Measurements from ENCODE around the gene LRRC39.

Gene LRRC39

GRCh38 chr1:100147875-100148274 lies 30.2 kb downstream of the LRRC39 start:
- no peaks in the 10 kb centered on the region for H4K20me1 ChIP-seq (ENCODE audit: insufficient read depth, low read length)
- H3K27ac ChIP-seq (ENCODE audit: low read depth, low read length, poor library complexity, severe bottlenecking), result no peak overlapping the region
- H3K4me3 ChIP-seq (ENCODE audit: low read depth, low read length, poor library complexity, severe bottlenecking), result no peak overlapping the region
- TF ChIP-seq, protein P1, sequence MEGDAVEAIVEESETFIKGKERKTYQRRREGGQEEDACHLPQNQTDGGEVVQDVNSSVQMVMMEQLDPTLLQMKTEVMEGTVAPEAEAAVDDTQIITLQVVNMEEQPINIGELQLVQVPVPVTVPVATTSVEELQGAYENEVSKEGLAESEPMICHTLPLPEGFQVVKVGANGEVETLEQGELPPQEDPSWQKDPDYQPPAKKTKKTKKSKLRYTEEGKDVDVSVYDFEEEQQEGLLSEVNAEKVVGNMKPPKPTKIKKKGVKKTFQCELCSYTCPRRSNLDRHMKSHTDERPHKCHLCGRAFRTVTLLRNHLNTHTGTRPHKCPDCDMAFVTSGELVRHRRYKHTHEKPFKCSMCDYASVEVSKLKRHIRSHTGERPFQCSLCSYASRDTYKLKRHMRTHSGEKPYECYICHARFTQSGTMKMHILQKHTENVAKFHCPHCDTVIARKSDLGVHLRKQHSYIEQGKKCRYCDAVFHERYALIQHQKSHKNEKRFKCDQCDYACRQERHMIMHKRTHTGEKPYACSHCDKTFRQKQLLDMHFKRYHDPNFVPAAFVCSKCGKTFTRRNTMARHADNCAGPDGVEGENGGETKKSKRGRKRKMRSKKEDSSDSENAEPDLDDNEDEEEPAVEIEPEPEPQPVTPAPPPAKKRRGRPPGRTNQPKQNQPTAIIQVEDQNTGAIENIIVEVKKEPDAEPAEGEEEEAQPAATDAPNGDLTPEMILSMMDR (IDR thresholded peaks at IDR 0.05; ENCODE audit: low read length), result no peak
- no peak for TF ChIP-seq EZH2 (IDR thresholded peaks at IDR 0.05; ENCODE audit: borderline replicate concordance, low read length)
- no peak overlapping the region for H3K9ac ChIP-seq (ENCODE audit: low read length)
- no peaks in the 10 kb centered on the region for H3K79me2 ChIP-seq (ENCODE audit: insufficient read depth, low read length)
- no peaks in the 10 kb centered on the region for H3K9me2 ChIP-seq (ENCODE audit: low read depth, low read length)
- H3K36me3 ChIP-seq (ENCODE audit: insufficient read depth, low read length), result peaks cover 68% of the 10 kb centered on the region
- H3K27me3 ChIP-seq (ENCODE audit: insufficient read depth, low read length), result no peaks in the 10 kb centered on the region
- H3K4me2 ChIP-seq (ENCODE audit: low read length), result no peak overlapping the region
- no peaks in the 10 kb centered on the region for H3K9me3 ChIP-seq (ENCODE audit: low read length)
- no peaks in the 10 kb centered on the region for H3F3A ChIP-seq (ENCODE audit: insufficient read depth, low read length)
- H3K4me1 ChIP-seq (ENCODE audit: insufficient read depth, low read length, severe bottlenecking), result peaks cover 6% of the 10 kb centered on the region
- H2AFZ ChIP-seq (ENCODE audit: low read length), result no peak overlapping the region

DNA sequence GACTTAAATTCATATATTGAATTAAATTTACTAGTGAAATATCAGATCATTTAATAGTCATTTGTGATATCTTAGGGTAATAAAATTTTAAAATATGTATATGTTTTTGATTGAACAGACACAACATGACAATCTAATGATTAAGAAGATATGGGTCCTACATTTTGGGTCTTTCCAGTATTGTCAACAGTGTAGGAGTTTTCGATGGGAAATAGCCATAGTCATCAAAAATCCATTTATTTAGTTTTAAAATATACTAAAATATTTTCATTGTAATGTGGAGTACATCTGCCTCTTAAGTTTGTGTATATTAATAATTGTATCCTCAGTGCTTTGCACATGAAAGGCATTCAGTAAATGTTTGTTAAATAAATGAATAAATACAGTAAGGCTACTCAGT lies 31.1 kb downstream of the LRRC39 start:
- H3K4me3 ChIP-seq (ENCODE audit: low read depth, low read length, poor library complexity, severe bottlenecking), result no peak overlapping the region
- peaks cover 1% of the 10 kb centered on the region for H3K4me1 ChIP-seq (ENCODE audit: insufficient read depth, low read length, severe bottlenecking)
- no peaks in the 10 kb centered on the region for H3K27me3 ChIP-seq (ENCODE audit: insufficient read depth, low read length)
- no peak overlapping the region for H3K4me2 ChIP-seq (ENCODE audit: low read length)
- no peaks in the 10 kb centered on the region for H3K9me2 ChIP-seq (ENCODE audit: low read depth, low read length)
- H3K79me2 ChIP-seq (ENCODE audit: insufficient read depth, low read length), result no peaks in the 10 kb centered on the region
- TF ChIP-seq, protein P1 (IDR thresholded peaks at IDR 0.05; ENCODE audit: low read length), result no peak
- TF ChIP-seq EZH2 (IDR thresholded peaks at IDR 0.05; ENCODE audit: borderline replicate concordance, low read length), result no peak
- H3K36me3 ChIP-seq (ENCODE audit: insufficient read depth, low read length), result peaks cover 76% of the 10 kb centered on the region
- no peaks in the 10 kb centered on the region for H3F3A ChIP-seq (ENCODE audit: insufficient read depth, low read length)
- no peak overlapping the region for H3K27ac ChIP-seq (ENCODE audit: low read depth, low read length, poor library complexity, severe bottlenecking)
- no peak overlapping the region for H3K9ac ChIP-seq (ENCODE audit: low read length)
- no peaks in the 10 kb centered on the region for H4K20me1 ChIP-seq (ENCODE audit: insufficient read depth, low read length)
- no peaks in the 10 kb centered on the region for H3K9me3 ChIP-seq (ENCODE audit: low read length)
- no peak overlapping the region for H2AFZ ChIP-seq (ENCODE audit: low read length)

GRCh38 chr1:100145116-100145515 lies 32.9 kb downstream of the LRRC39 start:
- Histone ChIP-seq H3K9me2 (ENCODE audit: low read depth, low read length) (no peaks in the 10 kb centered on the region), H3K9me3 (ENCODE audit: low read length) (no peaks in the 10 kb centered on the region), H4K20me1 (ENCODE audit: insufficient read depth, low read length) (no peaks in the 10 kb centered on the region), H3F3A (ENCODE audit: insufficient read depth, low read length) (no peaks in the 10 kb centered on the region), H2AFZ (ENCODE audit: low read length) (no peak overlapping the region), H3K4me2 (ENCODE audit: low read length) (no peak overlapping the region), H3K4me3 (ENCODE audit: low read depth, low read length, poor library complexity, severe bottlenecking) (no peak overlapping the region), H3K79me2 (ENCODE audit: insufficient read depth, low read length) (no peaks in the 10 kb centered on the region), H3K27me3 (ENCODE audit: insufficient read depth, low read length) (no peaks in the 10 kb centered on the region), H3K36me3 (ENCODE audit: insufficient read depth, low read length) (peaks cover 90% of the 10 kb centered on the region), H3K4me1 (ENCODE audit: insufficient read depth, low read length, severe bottlenecking) (no peaks in the 10 kb centered on the region), H3K9ac (ENCODE audit: low read length) (no peak overlapping the region), H3K27ac (ENCODE audit: low read depth, low read length, poor library complexity, severe bottlenecking) (no peak overlapping the region)
- TF ChIP-seq EZH2 (IDR thresholded peaks at IDR 0.05; ENCODE audit: borderline replicate concordance, low read length), result no peak
- TF ChIP-seq, protein P1 (IDR thresholded peaks at IDR 0.05; ENCODE audit: low read length), result no peak
